WTC11 (cell line): ENCODE results near the gene APBB1. TPM values are rescaled to one million over a fixed set of nuclear protein-coding genes. Genes with fewer than 3 reads are reported as not detected.

Experiments
- ATAC-seq: fragments of 200-7000 bp; cut with Tn5 transposase; 2 replicates; pipeline ENCODE4 v1.10.0; 2021; ENCODE audit warnings: mild to moderate bottlenecking, moderate library complexity
- CTCF ChIA-PET: fragments of 300-600 bp; sonication (Branson Sonifier 250); formaldehyde crosslinking; loops from one replicate; lab custom pipeline; 2021; ENCODE audit warnings: antibody characterized with exemption; lab: Charles Lee
- POLR2A ChIA-PET: fragments of 350-600 bp; sonication (Branson Sonifier 250); formaldehyde crosslinking; loops from one replicate; lab custom pipeline; 2021; ENCODE audit warnings: antibody characterized with exemption; lab: Charles Lee
- DNase-seq: peaks from one replicate; pipeline ENCODE4 v3.0.0; 2021; ENCODE audit warnings: low spot score
- H3K27ac Mint-ChIP-seq: 2 replicates; pipeline ENCODE4 v1.8.0; 2021; ENCODE audit warnings: mixed read lengths
- H3K27me3 Mint-ChIP-seq: 2 replicates; pipeline ENCODE4 v1.8.0; 2021; ENCODE audit warnings: low read depth, mild to moderate bottlenecking, moderate library complexity, mixed read lengths
- H3K36me3 Mint-ChIP-seq: 2 replicates; pipeline ENCODE4 v1.8.0; 2021; ENCODE audit warnings: mixed read lengths
- H3K4me1 Mint-ChIP-seq: 2 replicates; pipeline ENCODE4 v1.8.0; 2022; ENCODE audit warnings: mixed read lengths
- H3K4me3 Mint-ChIP-seq: 2 replicates; pipeline ENCODE4 v1.8.0; 2021; ENCODE audit warnings: mild to moderate bottlenecking, moderate library complexity, mixed read lengths
- H3K9me3 Mint-ChIP-seq: 2 replicates; pipeline ENCODE4 v1.8.0; 2021; ENCODE audit warnings: mixed read lengths
- EMX1 ChIP-seq: fragments of 250-450 bp; sonication (Bioruptor Pico); IDR thresholded peaks from 2 replicates; pipeline ENCODE4 v1.8.0; 2021; ENCODE audit warnings: mild to moderate bottlenecking
- ETV6 ChIP-seq: sonication (generic); formaldehyde crosslinking; IDR thresholded peaks from 2 replicates; pipeline ENCODE4 v1.8.1; 2022; ENCODE audit warnings: mild to moderate bottlenecking, missing genetic modification reagents
- GRHL2 ChIP-seq: fragments of 250-450 bp; sonication (Bioruptor Pico); IDR thresholded peaks from 2 replicates; pipeline ENCODE4 v1.8.0; 2022; ENCODE audit warnings: mild to moderate bottlenecking, moderate library complexity; ENCODE audit not compliant: insufficient replicate concordance, severe bottlenecking
- KAT7 ChIP-seq: sonication (generic); formaldehyde crosslinking; IDR thresholded peaks from 2 replicates; pipeline ENCODE4 v1.8.1; 2023; ENCODE audit warnings: missing genetic modification reagents, mild to moderate bottlenecking, borderline replicate concordance
- PRRX2 ChIP-seq: fragments of 250-450 bp; sonication (Bioruptor Pico); IDR thresholded peaks from 2 replicates; pipeline ENCODE4 v1.8.0; 2021; ENCODE audit warnings: mild to moderate bottlenecking
- ZNF671 ChIP-seq: fragments of 250-450 bp; sonication (Bioruptor Pico); IDR thresholded peaks from 2 replicates; pipeline ENCODE4 v1.8.0; 2021; ENCODE audit warnings: mild to moderate bottlenecking
- total RNA-seq: library from RNA; stranded (reverse); gene quantifications from 3 replicates; pipeline ENCODE4 v1.2.3, GENCODE V29; 2021
- TF ChIP-seq, protein P1 (sequence below): sonication (generic); formaldehyde crosslinking; IDR thresholded peaks from 2 replicates; pipeline ENCODE4 v1.8.1; 2023; ENCODE audit warnings: mild to moderate bottlenecking, missing genetic modification reagents, borderline replicate concordance
- TF ChIP-seq, protein P2 (sequence below): sonication (generic); formaldehyde crosslinking; IDR thresholded peaks from 2 replicates; pipeline ENCODE4 v1.8.0; 2022; ENCODE audit warnings: mild to moderate bottlenecking, missing genetic modification reagents
- TF ChIP-seq, protein P3 (sequence below): fragments of 250-450 bp; sonication (Bioruptor Pico); IDR thresholded peaks from 2 replicates; pipeline ENCODE4 v2.1.2; 2022; ENCODE audit warnings: mild to moderate bottlenecking, moderate library complexity
- TF ChIP-seq, protein P4 (sequence below): sonication (generic); formaldehyde crosslinking; IDR thresholded peaks from 2 replicates; pipeline ENCODE4 v1.8.1; 2023; ENCODE audit warnings: mild to moderate bottlenecking, moderate library complexity, missing genetic modification reagents
- TF ChIP-seq, protein P5 (sequence below): sonication (generic); formaldehyde crosslinking; IDR thresholded peaks from 2 replicates; pipeline ENCODE4 v1.8.0; 2022; ENCODE audit warnings: mild to moderate bottlenecking, missing genetic modification reagents

APBB1 gene
- total RNA-seq, 1 experiment from 2014 or later = 32.1 TPM

DNA sequence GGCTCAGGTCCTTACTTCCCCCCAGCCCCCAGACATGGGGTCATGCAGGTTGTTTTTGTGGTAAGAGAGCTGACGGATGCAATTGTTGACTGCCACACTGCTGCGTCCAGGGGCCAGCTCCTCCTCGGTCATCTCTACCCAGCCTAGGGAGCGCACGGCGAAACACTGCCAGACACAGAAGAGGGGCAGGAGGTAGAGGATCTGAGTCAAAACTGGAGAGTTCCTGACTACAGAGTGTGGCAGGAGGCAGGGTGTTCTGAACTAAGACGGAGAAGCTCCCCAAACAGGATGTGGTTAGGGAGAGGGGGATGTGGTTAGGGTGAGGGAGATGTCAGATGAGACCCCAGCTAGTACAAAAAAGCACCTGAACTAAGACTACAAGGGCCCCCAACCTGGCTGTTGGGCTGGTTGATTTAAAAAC lies 16.3 kb downstream of the APBB1 start:
- ChIA-PET POLR2A (no interaction called here), CTCF (interaction anchor here (1.0 to 1.2 kb wide), 2 partner anchors 23 to 41 kb away, joined by 3 to 4 read pairs; no protein-coding TSS in a partner anchor)
- Mint-ChIP-seq H3K4me1 (peaks cover 18% of the 10 kb centered on the region), H3K27me3 (no peaks in the 10 kb centered on the region), H3K36me3 (no peaks in the 10 kb centered on the region)
- DNase-seq (no peak), ATAC-seq (no peak)
- no peak for TF ChIP-seq ZNF671 (CRISPR knock-in tag)
- TF ChIP-seq, all 79 proteins: peak for 0
- no peak overlapping the region for H3K4me3 Mint-ChIP-seq
- H3K9me3 Mint-ChIP-seq = no peaks in the 10 kb centered on the region
- peak overlapping the region; percentile 42; the same call in 1 of the 2 replicates for H3K27ac Mint-ChIP-seq

DNA sequence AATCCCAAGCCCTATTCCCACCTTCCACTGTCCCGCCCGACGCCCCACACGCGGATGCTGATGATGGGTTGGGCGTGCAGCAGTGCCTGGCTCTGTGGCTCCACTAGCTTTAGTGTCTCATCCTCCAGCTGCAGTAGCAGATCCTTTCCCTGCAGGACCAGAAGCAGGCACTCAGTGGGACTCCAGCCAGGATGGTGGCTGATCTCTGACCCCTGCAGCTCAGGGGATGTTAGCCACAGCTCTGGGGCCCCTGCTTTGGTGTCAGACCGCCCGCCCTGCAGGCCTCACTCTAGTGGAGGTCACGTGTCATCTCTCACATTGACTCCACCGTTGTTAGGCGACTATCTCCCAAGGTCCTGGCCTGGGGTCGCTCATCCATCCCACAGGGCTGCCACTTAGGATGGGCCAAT lies 16.8 kb downstream of the APBB1 start:
- POLR2A ChIA-PET = interaction anchor here (1.0 kb wide), 1 partner anchor 12 kb away, joined by 3 read pairs; the partner anchor contains the start of gene SMPD1
- CTCF ChIA-PET = interaction anchor here (1.0 kb wide), 2 partner anchors 23 to 41 kb away, joined by 3 to 4 read pairs; no protein-coding TSS in a partner anchor
- H3K9me3 Mint-ChIP-seq = no peaks in the 10 kb centered on the region
- no peak for DNase-seq
- peaks cover 18% of the 10 kb centered on the region for H3K4me1 Mint-ChIP-seq
- TF ChIP-seq EMX1 (CRISPR knock-in tag) (no peak), ETV6 (CRISPR knock-in tag) (no peak), GRHL2 (no peak), KAT7 (CRISPR knock-in tag) (no peak)
- TF ChIP-seq, protein P1, sequence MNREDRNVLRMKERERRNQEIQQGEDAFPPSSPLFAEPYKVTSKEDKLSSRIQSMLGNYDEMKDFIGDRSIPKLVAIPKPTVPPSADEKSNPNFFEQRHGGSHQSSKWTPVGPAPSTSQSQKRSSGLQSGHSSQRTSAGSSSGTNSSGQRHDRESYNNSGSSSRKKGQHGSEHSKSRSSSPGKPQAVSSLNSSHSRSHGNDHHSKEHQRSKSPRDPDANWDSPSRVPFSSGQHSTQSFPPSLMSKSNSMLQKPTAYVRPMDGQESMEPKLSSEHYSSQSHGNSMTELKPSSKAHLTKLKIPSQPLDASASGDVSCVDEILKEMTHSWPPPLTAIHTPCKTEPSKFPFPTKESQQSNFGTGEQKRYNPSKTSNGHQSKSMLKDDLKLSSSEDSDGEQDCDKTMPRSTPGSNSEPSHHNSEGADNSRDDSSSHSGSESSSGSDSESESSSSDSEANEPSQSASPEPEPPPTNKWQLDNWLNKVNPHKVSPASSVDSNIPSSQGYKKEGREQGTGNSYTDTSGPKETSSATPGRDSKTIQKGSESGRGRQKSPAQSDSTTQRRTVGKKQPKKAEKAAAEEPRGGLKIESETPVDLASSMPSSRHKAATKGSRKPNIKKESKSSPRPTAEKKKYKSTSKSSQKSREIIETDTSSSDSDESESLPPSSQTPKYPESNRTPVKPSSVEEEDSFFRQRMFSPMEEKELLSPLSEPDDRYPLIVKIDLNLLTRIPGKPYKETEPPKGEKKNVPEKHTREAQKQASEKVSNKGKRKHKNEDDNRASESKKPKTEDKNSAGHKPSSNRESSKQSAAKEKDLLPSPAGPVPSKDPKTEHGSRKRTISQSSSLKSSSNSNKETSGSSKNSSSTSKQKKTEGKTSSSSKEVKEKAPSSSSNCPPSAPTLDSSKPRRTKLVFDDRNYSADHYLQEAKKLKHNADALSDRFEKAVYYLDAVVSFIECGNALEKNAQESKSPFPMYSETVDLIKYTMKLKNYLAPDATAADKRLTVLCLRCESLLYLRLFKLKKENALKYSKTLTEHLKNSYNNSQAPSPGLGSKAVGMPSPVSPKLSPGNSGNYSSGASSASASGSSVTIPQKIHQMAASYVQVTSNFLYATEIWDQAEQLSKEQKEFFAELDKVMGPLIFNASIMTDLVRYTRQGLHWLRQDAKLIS (CRISPR knock-in tag) = no peak
- TF ChIP-seq, protein P2, sequence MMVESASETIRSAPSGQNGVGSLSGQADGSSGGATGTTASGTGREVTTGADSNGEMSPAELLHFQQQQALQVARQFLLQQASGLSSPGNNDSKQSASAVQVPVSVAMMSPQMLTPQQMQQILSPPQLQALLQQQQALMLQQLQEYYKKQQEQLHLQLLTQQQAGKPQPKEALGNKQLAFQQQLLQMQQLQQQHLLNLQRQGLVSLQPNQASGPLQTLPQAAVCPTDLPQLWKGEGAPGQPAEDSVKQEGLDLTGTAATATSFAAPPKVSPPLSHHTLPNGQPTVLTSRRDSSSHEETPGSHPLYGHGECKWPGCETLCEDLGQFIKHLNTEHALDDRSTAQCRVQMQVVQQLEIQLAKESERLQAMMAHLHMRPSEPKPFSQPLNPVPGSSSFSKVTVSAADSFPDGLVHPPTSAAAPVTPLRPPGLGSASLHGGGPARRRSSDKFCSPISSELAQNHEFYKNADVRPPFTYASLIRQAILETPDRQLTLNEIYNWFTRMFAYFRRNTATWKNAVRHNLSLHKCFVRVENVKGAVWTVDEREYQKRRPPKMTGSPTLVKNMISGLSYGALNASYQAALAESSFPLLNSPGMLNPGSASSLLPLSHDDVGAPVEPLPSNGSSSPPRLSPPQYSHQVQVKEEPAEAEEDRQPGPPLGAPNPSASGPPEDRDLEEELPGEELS = no peak
- TF ChIP-seq, protein P3, sequence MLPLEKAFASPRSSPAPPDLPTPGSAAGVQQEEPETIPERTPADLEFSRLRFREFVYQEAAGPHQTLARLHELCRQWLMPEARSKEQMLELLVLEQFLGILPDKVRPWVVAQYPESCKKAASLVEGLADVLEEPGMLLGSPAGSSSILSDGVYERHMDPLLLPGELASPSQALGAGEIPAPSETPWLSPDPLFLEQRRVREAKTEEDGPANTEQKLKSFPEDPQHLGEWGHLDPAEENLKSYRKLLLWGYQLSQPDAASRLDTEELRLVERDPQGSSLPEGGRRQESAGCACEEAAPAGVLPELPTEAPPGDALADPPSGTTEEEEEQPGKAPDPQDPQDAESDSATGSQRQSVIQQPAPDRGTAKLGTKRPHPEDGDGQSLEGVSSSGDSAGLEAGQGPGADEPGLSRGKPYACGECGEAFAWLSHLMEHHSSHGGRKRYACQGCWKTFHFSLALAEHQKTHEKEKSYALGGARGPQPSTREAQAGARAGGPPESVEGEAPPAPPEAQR (CRISPR knock-in tag) = no peak
- H3K4me3 Mint-ChIP-seq = no peak overlapping the region
- H3K27me3 Mint-ChIP-seq = no peaks in the 10 kb centered on the region
- no peak for ATAC-seq
- H3K36me3 Mint-ChIP-seq = no peaks in the 10 kb centered on the region
- no peak overlapping the region for H3K27ac Mint-ChIP-seq

DNA sequence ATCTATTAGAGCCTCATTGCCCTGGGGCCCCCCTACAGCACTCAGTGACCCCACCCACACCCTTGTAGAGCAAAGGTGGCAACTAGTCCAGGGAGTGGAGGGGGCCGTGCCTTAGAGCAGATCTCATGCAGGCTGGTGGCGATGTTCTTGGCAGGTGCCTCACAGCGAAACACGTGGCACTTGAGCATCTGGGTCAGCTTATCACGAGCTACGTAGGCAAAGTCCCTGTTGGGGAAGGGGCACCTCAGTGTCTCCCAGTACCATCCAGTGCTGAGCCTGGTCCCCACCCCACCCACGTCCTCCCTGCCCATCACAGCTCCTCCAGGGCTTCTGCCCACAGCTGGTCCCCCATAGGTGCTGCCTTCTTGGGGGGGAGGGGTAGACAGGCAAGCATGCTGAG lies 17.4 kb downstream of the APBB1 start:
- no peak overlapping the region for H3K27ac Mint-ChIP-seq
- no peaks in the 10 kb centered on the region for H3K36me3 Mint-ChIP-seq
- no peaks in the 10 kb centered on the region for H3K27me3 Mint-ChIP-seq
- H3K4me3 Mint-ChIP-seq = no peak overlapping the region
- ChIA-PET CTCF (interaction anchor here (1.0 to 1.1 kb wide), 3 partner anchors 22 to 42 kb away, joined by 3 to 4 read pairs (median 3); no protein-coding TSS in a partner anchor), POLR2A (interaction anchor here (0.5 to 1.0 kb wide), 2 partner anchors 11 to 27 kb away, joined by 3 to 6 read pairs; partner anchors contain the start of gene SMPD1)
- no peak for DNase-seq
- no peaks in the 10 kb centered on the region for H3K9me3 Mint-ChIP-seq
- no peak for ATAC-seq
- peaks cover 18% of the 10 kb centered on the region for H3K4me1 Mint-ChIP-seq
- TF ChIP-seq PRRX2 = no peak
- TF ChIP-seq, protein P4, sequence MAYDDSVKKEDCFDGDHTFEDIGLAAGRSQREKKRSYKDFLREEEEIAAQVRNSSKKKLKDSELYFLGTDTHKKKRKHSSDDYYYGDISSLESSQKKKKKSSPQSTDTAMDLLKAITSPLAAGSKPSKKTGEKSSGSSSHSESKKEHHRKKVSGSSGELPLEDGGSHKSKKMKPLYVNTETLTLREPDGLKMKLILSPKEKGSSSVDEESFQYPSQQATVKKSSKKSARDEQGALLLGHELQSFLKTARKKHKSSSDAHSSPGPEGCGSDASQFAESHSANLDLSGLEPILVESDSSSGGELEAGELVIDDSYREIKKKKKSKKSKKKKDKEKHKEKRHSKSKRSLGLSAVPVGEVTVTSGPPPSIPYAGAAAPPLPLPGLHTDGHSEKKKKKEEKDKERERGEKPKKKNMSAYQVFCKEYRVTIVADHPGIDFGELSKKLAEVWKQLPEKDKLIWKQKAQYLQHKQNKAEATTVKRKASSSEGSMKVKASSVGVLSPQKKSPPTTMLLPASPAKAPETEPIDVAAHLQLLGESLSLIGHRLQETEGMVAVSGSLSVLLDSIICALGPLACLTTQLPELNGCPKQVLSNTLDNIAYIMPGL = no peak
- TF ChIP-seq, protein P5, sequence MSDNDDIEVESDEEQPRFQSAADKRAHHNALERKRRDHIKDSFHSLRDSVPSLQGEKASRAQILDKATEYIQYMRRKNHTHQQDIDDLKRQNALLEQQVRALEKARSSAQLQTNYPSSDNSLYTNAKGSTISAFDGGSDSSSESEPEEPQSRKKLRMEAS (CRISPR knock-in tag) = no peak
